Measurements from ENCODE around the gene DCDC1. TPM values are rescaled to one million over a fixed set of nuclear protein-coding genes. Genes with fewer than 3 reads are reported as not detected.
"Not testable (repeated sequence)": the region's sequence is repeated elsewhere in the genome, so short reads cannot be mapped to it uniquely, and the experiment has no call there.

The DCDC1 gene
- total RNA-seq, 1 experiment from 2014 or later, result 0.58 TPM

DNA sequence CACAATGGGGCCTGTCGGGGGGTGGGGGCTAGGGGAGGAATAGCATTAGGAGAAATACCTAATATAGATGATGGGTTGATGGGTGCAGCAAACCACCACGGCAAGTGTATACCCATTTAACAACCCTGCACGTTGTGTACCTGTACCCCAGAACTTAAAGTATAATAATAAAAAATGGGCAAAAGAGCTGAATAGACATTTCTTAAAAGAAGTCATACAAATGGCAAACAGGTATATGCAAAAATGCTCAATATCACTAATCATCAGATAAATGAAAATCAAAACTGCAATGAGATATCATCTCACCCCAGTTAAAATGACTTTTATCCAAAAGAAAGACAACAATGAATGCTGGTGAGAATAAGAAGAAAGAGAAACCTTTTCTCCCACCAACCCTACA is 419.7 kb downstream of the DCDC1 start:
- TF ChIP-seq EZH2 (IDR thresholded peaks at IDR 0.05; ENCODE audit: borderline replicate concordance, low read depth, low read length, poor library complexity, severe bottlenecking), result no peak
- no peak for TF ChIP-seq CTCF (conservative IDR thresholded peaks at IDR 0.05; ENCODE audit: low read depth, low read length)
- intact Hi-C loops (cut with micrococcal nuclease; ENCODE audit: unreplicated experiment), result no loop called here
- Histone ChIP-seq H3K27ac (ENCODE audit: low read depth, low read length, poor library complexity, severe bottlenecking) (no peak overlapping the region), H3K36me3 (ENCODE audit: insufficient read depth, low read length, poor library complexity, severe bottlenecking) (no peaks in the 10 kb centered on the region), H3K4me3 (ENCODE audit: low read depth, low read length, poor library complexity, severe bottlenecking) (no peak overlapping the region), H3K4me1 (ENCODE audit: insufficient read depth, low read length, poor library complexity, severe bottlenecking) (no peaks in the 10 kb centered on the region), H3K9me3 (ENCODE audit: low read depth, low read length, poor library complexity, severe bottlenecking) (no peaks in the 10 kb centered on the region), H3K27me3 (replicated peaks; ENCODE audit: insufficient read depth, low read depth, low read length, poor library complexity) (peaks cover 8% of the 10 kb centered on the region)
- no TSS peak for BruUV-seq (replicated peaks)
- ChIA-PET CTCF (no interaction called here), POLR2A (ENCODE audit: low non-redundant PET) (no interaction called here)
- no peak for DNase-seq (ENCODE audit: low spot score)

DNA sequence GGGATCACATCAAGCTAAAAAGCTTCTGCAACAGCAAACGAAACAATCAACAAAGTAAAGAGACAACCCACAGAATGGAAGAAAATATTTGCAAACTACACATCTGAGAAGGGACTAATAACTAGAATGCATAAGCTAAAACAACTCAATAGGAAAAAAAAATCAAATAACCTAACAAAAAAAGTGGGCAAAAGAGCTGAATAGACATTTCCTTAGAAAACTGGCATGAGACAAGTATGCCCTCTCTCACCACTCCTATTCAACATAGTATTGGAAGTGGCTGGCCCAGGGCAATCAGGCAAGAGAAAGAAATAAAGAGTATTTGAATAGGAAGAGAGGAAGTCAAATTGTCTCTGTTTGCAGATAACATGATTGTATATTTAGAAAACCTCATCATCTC is 421.8 kb downstream of the DCDC1 start:
- H3K36me3 ChIP-seq (ENCODE audit: insufficient read depth, low read length, poor library complexity, severe bottlenecking); H3K27ac ChIP-seq (ENCODE audit: low read depth, low read length, poor library complexity, severe bottlenecking); POLR2A ChIA-PET (ENCODE audit: low non-redundant PET); CTCF ChIA-PET; intact Hi-C loops (cut with micrococcal nuclease; ENCODE audit: unreplicated experiment); H3K9me3 ChIP-seq (ENCODE audit: low read depth, low read length, poor library complexity, severe bottlenecking); H3K4me1 ChIP-seq (ENCODE audit: insufficient read depth, low read length, poor library complexity, severe bottlenecking); BruUV-seq (replicated peaks); DNase-seq (ENCODE audit: low spot score); H3K4me3 ChIP-seq (ENCODE audit: low read depth, low read length, poor library complexity, severe bottlenecking): not testable (repeated sequence)
- peaks cover 19% of the 10 kb centered on the region for H3K27me3 ChIP-seq (replicated peaks; ENCODE audit: insufficient read depth, low read depth, low read length, poor library complexity)

GRCh38 chr11:30938810-30939209 is 430.7 kb downstream of the DCDC1 start:
- Histone ChIP-seq H3K4me1 (ENCODE audit: insufficient read depth, low read length, poor library complexity, severe bottlenecking) (no peaks in the 10 kb centered on the region), H3K9me3 (ENCODE audit: low read depth, low read length, poor library complexity, severe bottlenecking) (peaks cover 7% of the 10 kb centered on the region), H3K36me3 (ENCODE audit: insufficient read depth, low read length, poor library complexity, severe bottlenecking) (no peaks in the 10 kb centered on the region), H3K27me3 (replicated peaks; ENCODE audit: insufficient read depth, low read depth, low read length, poor library complexity) (peaks cover 7% of the 10 kb centered on the region), H3K27ac (ENCODE audit: low read depth, low read length, poor library complexity, severe bottlenecking) (no peak overlapping the region), H3K4me3 (ENCODE audit: low read depth, low read length, poor library complexity, severe bottlenecking) (no peak overlapping the region)
- ChIA-PET CTCF (no interaction called here), POLR2A (ENCODE audit: low non-redundant PET) (no interaction called here)
- TF ChIP-seq EZH2 (IDR thresholded peaks at IDR 0.05; ENCODE audit: borderline replicate concordance, low read depth, low read length, poor library complexity, severe bottlenecking), result no peak
- TF ChIP-seq CTCF (conservative IDR thresholded peaks at IDR 0.05; ENCODE audit: low read depth, low read length), result no peak
- intact Hi-C loops (cut with micrococcal nuclease; ENCODE audit: unreplicated experiment), result no loop called here
- no peak for DNase-seq (ENCODE audit: low spot score)
- no TSS peak for BruUV-seq (replicated peaks)

- no peak overlapping the region for H3K27ac ChIP-seq (ENCODE audit: low read depth, low read length, poor library complexity, severe bottlenecking)
- intact Hi-C loops (cut with micrococcal nuclease; ENCODE audit: unreplicated experiment), result no loop called here
- no peak overlapping the region for H3K4me3 ChIP-seq (ENCODE audit: low read depth, low read length, poor library complexity, severe bottlenecking)
- peaks cover 7% of the 10 kb centered on the region for H3K9me3 ChIP-seq (ENCODE audit: low read depth, low read length, poor library complexity, severe bottlenecking)
- no peaks in the 10 kb centered on the region for H3K36me3 ChIP-seq (ENCODE audit: insufficient read depth, low read length, poor library complexity, severe bottlenecking)
- H3K4me1 ChIP-seq (ENCODE audit: insufficient read depth, low read length, poor library complexity, severe bottlenecking), result no peaks in the 10 kb centered on the region
- no peak for DNase-seq (ENCODE audit: low spot score)
- TF ChIP-seq CTCF (conservative IDR thresholded peaks at IDR 0.05; ENCODE audit: low read depth, low read length) (no peak), EZH2 (IDR thresholded peaks at IDR 0.05; ENCODE audit: borderline replicate concordance, low read depth, low read length, poor library complexity, severe bottlenecking) (no peak)
- no TSS peak for BruUV-seq (replicated peaks)
- ChIA-PET POLR2A (ENCODE audit: low non-redundant PET) (no interaction called here), CTCF (no interaction called here)
- H3K27me3 ChIP-seq (replicated peaks; ENCODE audit: insufficient read depth, low read depth, low read length, poor library complexity), result peaks cover 2% of the 10 kb centered on the region
These were observed 431.4 kb downstream of the DCDC1 start for GRCh38 chr11:30938171-30938570.

Measured in A673 (cell line).